ENCODE data around the gene PHTF2.
"Not testable (repeated sequence)": the region's sequence is repeated elsewhere in the genome, so short reads cannot be mapped to it uniquely, and the experiment has no call there.

The PHTF2 gene

DNA sequence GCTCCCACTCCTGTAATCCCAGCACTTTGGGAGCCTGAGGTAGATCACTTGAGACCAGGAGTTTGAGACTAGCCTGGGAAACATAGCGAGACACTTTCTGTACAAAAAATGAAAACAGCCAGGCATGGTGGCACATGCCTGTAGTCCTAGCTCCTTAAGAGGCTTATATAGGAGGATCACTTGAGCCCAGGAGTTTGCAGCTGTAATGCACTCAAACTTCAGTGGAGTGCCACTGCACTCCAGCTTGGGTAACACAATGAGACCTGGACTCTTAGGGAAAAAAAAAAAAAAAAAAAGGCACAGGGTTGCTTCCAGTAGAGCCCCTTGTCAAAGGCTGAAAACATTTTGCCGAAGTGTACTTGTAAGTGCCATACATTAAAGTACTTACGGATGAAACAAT lies 195.3 kb downstream of the PHTF2 start:
- H3K9me3 Mint-ChIP-seq: no peaks in the 10 kb centered on the region
- no peak overlapping the region for H3K4me3 Mint-ChIP-seq
- H3K27me3 Mint-ChIP-seq: no peaks in the 10 kb centered on the region
- H3K36me3 Mint-ChIP-seq: no peaks in the 10 kb centered on the region
- no peak overlapping the region for H3K27ac Mint-ChIP-seq
- H3K4me1 Mint-ChIP-seq: no peaks in the 10 kb centered on the region

DNA sequence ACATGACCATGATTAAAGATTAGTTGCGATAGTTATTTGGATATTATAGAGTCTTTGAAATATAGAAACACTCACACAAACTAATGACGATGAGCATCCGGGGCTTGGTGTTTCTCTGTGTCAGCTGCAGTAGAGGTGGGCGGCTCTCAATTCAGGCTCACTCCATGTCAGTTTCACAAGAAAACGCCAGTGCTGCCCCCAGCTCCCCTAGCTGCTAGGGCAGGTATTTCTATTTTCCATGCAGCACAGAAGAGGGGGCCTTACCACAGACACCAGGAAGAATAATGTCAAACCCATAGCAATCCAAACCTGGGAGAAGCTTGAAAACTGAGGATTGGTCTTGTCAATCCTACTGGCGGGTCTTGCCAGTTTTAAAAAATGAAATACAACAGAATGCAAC lies 197.1 kb downstream of the PHTF2 start:
- Mint-ChIP-seq H3K4me3 (no peak overlapping the region), H3K27me3 (no peaks in the 10 kb centered on the region), H3K36me3 (no peaks in the 10 kb centered on the region), H3K27ac (no peak overlapping the region), H3K4me1 (no peaks in the 10 kb centered on the region), H3K9me3 (no peaks in the 10 kb centered on the region)

DNA sequence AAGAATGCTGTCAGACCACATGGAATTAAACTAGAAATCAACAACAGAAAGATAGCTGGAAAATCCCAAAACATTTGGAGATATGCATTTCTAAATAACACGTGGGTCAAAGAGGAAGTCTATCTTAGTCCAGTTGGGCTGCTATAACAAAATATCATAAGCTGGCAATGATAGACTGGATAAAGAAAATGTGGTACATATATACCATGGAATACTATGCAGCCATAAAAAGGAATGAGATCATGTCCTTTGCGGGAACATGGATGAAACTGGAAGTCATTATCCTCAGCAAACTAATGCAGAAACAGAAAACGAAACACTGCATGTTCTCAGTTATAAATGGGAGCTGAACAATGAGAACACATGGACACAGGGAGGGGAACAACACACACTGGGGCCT lies 200.6 kb downstream of the PHTF2 start:
- not testable (repeated sequence) for H3K36me3 Mint-ChIP-seq, H3K4me1 Mint-ChIP-seq, H3K4me3 Mint-ChIP-seq, H3K27ac Mint-ChIP-seq, H3K9me3 Mint-ChIP-seq, H3K27me3 Mint-ChIP-seq

DNA sequence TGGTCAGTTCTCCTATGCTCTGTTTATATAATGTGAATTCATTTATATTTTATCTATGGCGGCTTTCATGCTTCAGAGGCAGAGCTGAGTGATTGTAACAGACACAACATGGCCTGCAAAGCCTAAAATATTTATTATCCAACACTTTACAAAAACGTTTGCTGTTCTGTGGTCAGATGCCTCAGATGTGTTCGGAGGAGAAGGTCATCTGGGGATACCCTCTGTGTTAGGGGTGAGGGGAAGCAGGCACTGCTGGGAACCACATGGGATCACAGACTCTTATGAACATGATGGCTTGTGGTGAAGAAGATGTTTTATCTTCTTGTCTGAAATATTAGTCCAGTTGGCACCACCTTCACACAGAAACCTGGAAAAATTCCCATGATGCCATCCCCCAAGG lies 203.4 kb downstream of the PHTF2 start:
- no peaks in the 10 kb centered on the region for H3K36me3 Mint-ChIP-seq
- no peak overlapping the region for H3K4me3 Mint-ChIP-seq
- H3K4me1 Mint-ChIP-seq: no peaks in the 10 kb centered on the region
- H3K27me3 Mint-ChIP-seq: no peaks in the 10 kb centered on the region
- H3K9me3 Mint-ChIP-seq: no peaks in the 10 kb centered on the region
- H3K27ac Mint-ChIP-seq: no peak overlapping the region

DNA sequence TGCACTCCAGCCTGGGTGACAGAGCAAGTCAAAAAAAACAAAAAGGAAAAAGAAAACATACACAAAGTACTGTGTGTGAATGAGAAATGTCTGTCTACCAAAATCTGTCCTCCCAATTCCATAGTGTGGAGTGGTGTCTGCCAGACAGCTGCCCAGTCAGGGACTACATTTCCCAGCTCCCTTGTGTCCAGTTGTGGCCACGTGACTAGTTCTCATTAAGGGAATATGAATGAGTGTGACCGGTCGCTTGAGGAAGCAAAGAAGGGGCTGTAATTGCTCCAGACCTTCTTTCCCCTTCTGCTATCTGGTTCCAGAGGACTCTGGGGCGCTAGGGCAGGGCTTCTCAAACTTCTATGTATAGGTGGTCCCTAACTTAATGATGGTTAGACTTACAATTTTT lies 204.1 kb downstream of the PHTF2 start:
- H3K4me1 Mint-ChIP-seq: no peaks in the 10 kb centered on the region
- no peak overlapping the region for H3K27ac Mint-ChIP-seq
- H3K4me3 Mint-ChIP-seq: no peak overlapping the region
- H3K27me3 Mint-ChIP-seq: no peaks in the 10 kb centered on the region
- H3K36me3 Mint-ChIP-seq: no peaks in the 10 kb centered on the region
- no peaks in the 10 kb centered on the region for H3K9me3 Mint-ChIP-seq

DNA sequence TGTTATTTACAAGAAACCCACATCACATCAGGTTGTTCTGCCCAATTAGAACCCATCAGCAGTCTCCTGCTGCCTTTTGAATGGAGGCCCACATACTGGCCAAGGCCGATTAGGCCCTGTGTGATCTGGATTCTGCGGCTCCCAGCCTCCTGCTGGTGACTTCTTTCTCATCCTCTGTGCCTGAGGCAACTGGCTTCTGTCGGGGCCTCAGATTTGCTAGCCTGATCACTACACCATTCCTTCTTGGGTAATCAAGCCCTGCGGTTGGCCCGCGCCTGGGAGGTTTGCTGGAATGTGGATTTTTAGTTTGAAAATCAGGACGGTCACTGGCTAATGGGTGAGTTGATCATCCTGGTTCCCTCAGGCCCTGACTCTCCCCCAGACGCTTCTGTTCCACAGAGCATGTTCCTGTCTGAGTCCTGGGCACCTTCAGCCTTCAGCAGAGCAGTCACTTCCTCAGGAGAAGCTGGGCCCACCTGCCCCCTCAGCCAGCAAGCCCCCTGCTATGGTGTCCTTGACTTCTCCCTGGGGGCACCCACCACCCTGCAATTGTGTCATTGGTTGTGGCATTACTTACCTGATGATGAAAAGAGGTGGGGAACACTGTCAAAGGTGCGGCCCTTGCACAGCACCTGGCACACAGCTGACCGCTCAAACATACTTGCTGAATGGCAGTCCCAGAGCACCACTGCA lies 207.6 kb downstream of the PHTF2 start:
- no peaks in the 10 kb centered on the region for H3K4me1 Mint-ChIP-seq
- no peak overlapping the region for H3K4me3 Mint-ChIP-seq
- no peak overlapping the region for H3K27ac Mint-ChIP-seq
- no peaks in the 10 kb centered on the region for H3K36me3 Mint-ChIP-seq
- H3K9me3 Mint-ChIP-seq: no peaks in the 10 kb centered on the region
- no peaks in the 10 kb centered on the region for H3K27me3 Mint-ChIP-seq
